HG02678 (cell line): ENCODE results near the gene RASA3.
A peak's percentile ranks its signal among the peaks of the same experiment; 100 is the strongest.
"Not testable (repeated sequence)": the region's sequence is repeated elsewhere in the genome, so short reads cannot be mapped to it uniquely, and the experiment has no call there.

Experiments
- ATAC-seq: cut with Tn5 transposase; IDR thresholded peaks from one replicate; pipeline ENCODE4 v1.9.1; 2021; ENCODE audit warnings: mild to moderate bottlenecking, moderate library complexity; ENCODE audit not compliant: unreplicated experiment

RASA3 gene

GRCh38 chr13:114143806-114144605 is 11.6 kb upstream of the RASA3 start:
- ATAC-seq, result no peak

GRCh38 chr13:114142640-114143490 is 10.4 kb upstream of the RASA3 start:
- no peak for ATAC-seq

GRCh38 chr13:114142137-114142550 is 9.7 kb upstream of the RASA3 start:
- no peak for ATAC-seq

GRCh38 chr13:114141261-114141996 is 9.0 kb upstream of the RASA3 start:
- ATAC-seq, result no peak

- ATAC-seq, result no peak
Observed at GRCh38 chr13:114140906-114141250, 8.5 kb upstream of the RASA3 start.

GRCh38 chr13:114140131-114140905 is 7.9 kb upstream of the RASA3 start:
- ATAC-seq, result no peak

- ATAC-seq, result no peak
Observed at GRCh38 chr13:114136576-114136975, 4.2 kb upstream of the RASA3 start.

- no peak for ATAC-seq
Observed at GRCh38 chr13:114135731-114136171, 3.3 kb upstream of the RASA3 start.

GRCh38 chr13:114134944-114135610 is 2.7 kb upstream of the RASA3 start:
- no peak for ATAC-seq

- no peak for ATAC-seq
Observed at GRCh38 chr13:114134111-114134943, 1.9 kb upstream of the RASA3 start.

GRCh38 chr13:114133552-114133951 is 1.1 kb upstream of the RASA3 start:
- not testable (repeated sequence) for ATAC-seq

GRCh38 chr13:114133126-114133525 is 703 bp upstream of the RASA3 start:
- ATAC-seq, result not testable (repeated sequence)

- ATAC-seq, result peak; percentile 4
Observed at GRCh38 chr13:114131583-114132418, 622 bp downstream of the RASA3 start.

- ATAC-seq, result no peak
Observed at GRCh38 chr13:114130837-114131582, 1.4 kb downstream of the RASA3 start.

- no peak for ATAC-seq
Observed at GRCh38 chr13:114130131-114130836, 2.1 kb downstream of the RASA3 start.

- no peak for ATAC-seq
Observed at GRCh38 chr13:114129649-114130062, 2.8 kb downstream of the RASA3 start.
